Measurements from ENCODE around the gene ELL2.
"Not testable (repeated sequence)": the region's sequence is repeated elsewhere in the genome, so short reads cannot be mapped to it uniquely, and the experiment has no call there.

The ELL2 gene

GRCh38 chr5:95838001-95838520, 123.6 kb downstream of the ELL2 start:
- DNase-seq (ENCODE audit: low read depth): no peak

- no peak for DNase-seq (ENCODE audit: low read depth)
Observed at GRCh38 chr5:95837492-95837891, 124.2 kb downstream of the ELL2 start.

DNA sequence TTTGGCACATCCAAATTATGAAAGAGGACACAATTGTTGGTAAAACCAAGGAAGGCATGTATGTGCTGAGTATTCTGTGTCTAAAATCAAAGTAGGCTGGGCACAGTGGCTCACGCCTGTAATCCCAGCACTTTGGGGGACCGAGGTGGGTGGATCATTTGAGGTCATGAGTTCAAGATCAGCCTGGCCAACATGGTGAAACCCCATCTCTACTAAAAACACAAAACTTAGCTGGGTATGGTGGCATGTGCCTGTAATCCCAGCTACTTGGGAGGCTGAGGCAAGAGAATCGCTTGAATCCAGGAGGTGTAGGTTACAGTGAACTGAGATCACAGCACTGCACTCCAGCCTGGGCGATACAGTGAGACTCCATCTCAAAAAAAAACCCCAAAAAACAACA, 124.7 kb downstream of the ELL2 start:
- not testable (repeated sequence) for DNase-seq (ENCODE audit: low read depth)

GRCh38 chr5:95836544-95836943, 125.1 kb downstream of the ELL2 start:
- DNase-seq (ENCODE audit: low read depth): no peak

DNA sequence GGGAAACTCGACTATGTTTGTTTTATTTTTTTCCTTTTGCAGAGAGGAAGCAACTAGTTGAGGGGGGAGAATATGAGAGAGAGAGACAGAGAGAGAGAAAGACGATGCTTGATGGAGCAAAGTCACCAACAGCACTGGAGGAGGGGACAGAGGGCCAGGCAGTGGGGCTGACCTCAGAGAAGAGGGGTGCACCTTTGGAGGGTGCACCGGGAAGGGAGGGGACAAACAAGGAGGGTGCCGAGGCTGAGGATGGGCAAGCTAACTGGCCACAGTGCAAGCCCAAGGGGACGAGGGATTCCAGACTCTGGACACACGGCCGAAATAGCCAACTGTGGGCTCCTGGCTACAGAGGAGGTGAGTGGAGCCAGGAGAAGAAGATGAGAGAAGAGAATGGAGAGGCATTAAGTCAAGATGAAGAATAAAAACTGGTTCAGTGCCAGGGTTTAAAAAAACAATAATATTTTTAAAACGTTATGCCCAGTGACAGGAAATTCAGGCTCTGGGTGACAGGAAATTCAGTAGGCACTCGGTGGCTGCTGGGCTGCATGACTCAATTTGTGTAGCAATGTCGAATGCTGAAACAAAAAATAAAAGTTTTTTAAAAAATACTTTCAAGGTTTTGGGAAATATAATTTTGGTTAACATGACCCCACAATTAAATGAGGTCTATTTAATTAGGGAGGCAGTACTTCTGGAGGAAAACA, 125.8 kb downstream of the ELL2 start:
- DNase-seq (ENCODE audit: low read depth): no peak

Data from HS-5 (cell line).